ENCODE results near the gene ZNF536. TPM values are rescaled to one million over a fixed set of nuclear protein-coding genes. Genes with fewer than 3 reads are reported as not detected.
"Not testable (repeated sequence)": the region's sequence is repeated elsewhere in the genome, so short reads cannot be mapped to it uniquely, and the experiment has no call there.

The ZNF536 gene
- total and polyA plus RNA-seq, 7 donors, result 0.01 to 0.94 (median 0.20) TPM; not detected in 1

DNA sequence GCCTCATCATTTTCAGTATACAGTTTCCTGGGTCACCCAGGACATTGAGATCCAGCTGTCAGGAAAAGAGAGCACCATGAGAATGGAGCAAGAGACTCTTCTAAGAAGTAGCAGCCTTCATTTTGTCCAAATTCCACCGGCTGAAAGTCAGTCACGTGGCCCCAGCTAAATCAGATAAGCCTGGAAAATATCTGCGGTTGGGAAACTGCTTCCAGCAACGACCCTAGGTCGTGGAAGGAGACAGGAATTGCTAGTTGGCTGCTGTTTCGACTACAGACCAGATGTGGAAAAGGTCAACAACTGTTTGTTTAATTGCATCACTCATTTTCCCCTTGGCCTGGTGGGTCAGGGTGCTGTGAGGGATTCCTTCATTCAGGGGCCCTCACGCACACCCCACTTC lies 107.0 kb downstream of the ZNF536 start:
- H3K27me3 ChIP-seq (ENCODE audit: insufficient read depth in 3 of 3, low read length in 2 of 3), result no peaks in the 10 kb centered on the region
- no peak overlapping the region for H3K4me3 ChIP-seq
- no peak overlapping the region for H3K27ac ChIP-seq
- no peaks in the 10 kb centered on the region for H3K4me1 ChIP-seq
- intact Hi-C loops (cut with DNase I), result no loop called here
- 15 to 21% (median 20%) methylated on average over 7 of the region's 7 CpGs for WGBS, 3 donors
- ATAC-seq (no peak), DNase-seq (no peak)
- no peaks in the 10 kb centered on the region for H3K36me3 ChIP-seq (ENCODE audit: insufficient read depth in 1 of 2, low read depth in 1 of 2)
- TF ChIP-seq, protein P1, sequence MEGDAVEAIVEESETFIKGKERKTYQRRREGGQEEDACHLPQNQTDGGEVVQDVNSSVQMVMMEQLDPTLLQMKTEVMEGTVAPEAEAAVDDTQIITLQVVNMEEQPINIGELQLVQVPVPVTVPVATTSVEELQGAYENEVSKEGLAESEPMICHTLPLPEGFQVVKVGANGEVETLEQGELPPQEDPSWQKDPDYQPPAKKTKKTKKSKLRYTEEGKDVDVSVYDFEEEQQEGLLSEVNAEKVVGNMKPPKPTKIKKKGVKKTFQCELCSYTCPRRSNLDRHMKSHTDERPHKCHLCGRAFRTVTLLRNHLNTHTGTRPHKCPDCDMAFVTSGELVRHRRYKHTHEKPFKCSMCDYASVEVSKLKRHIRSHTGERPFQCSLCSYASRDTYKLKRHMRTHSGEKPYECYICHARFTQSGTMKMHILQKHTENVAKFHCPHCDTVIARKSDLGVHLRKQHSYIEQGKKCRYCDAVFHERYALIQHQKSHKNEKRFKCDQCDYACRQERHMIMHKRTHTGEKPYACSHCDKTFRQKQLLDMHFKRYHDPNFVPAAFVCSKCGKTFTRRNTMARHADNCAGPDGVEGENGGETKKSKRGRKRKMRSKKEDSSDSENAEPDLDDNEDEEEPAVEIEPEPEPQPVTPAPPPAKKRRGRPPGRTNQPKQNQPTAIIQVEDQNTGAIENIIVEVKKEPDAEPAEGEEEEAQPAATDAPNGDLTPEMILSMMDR (IDR thresholded peaks at IDR 0.05), result no peak
- H3K9me3 ChIP-seq, result no peaks in the 10 kb centered on the region

DNA sequence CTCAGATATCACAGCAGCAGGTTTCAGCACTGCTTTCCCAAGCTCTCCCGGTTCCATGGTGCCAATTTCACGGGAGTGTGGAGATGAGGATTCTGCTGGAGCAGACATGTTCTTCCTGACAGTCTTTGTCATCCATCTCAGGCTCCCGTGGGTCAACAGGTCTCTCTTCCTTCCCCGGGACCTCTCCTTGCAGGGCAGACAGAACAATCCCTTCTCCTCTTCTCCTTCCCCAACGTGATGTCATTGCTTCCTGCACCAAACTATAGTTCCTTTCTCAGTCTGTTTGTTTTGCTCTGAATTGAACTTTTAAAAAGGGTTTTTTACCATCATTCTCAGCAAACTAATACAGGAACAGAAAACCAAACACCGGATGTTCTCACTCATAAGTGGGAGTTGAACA lies 107.9 kb downstream of the ZNF536 start:
- no peaks in the 10 kb centered on the region for H3K4me1 ChIP-seq
- ATAC-seq (no peak), DNase-seq (no peak)
- WGBS, 3 donors, result 25 to 28% (median 27%) methylated on average over 6 of the region's 6 CpGs
- intact Hi-C loops (cut with DNase I), result no loop called here
- TF ChIP-seq, protein P1 (IDR thresholded peaks at IDR 0.05), result no peak
- no peaks in the 10 kb centered on the region for H3K9me3 ChIP-seq
- H3K4me3 ChIP-seq, result no peak overlapping the region
- H3K36me3 ChIP-seq (ENCODE audit: insufficient read depth in 1 of 2, low read depth in 1 of 2), result no peaks in the 10 kb centered on the region
- H3K27ac ChIP-seq, result no peak overlapping the region
- no peaks in the 10 kb centered on the region for H3K27me3 ChIP-seq (ENCODE audit: insufficient read depth in 3 of 3, low read length in 2 of 3)

DNA sequence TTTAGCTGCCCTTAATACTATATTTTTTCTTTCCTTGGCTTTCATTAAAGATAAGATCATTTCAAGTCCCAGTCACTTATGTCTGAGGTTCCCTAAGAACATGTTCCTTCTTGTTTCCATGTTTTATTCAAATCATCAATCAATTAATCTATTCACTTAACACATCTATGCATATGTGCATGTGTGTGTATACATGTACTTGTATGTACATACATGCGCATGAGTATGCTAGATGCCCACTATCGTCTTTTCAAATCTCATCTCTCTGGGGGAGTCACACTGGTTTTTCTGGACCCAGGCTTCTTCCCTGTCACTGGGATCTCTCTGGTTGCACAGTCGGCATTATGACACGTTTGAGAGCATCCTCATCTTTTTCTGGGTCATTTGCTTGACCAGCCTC lies 108.9 kb downstream of the ZNF536 start:
- intact Hi-C loops (cut with DNase I), result no loop called here
- 87 to 89% (median 89%) methylated on average over 4 of the region's 4 CpGs for WGBS, 3 donors
- DNase-seq, result no peak
- Histone ChIP-seq H3K9me3 (no peaks in the 10 kb centered on the region), H3K27ac (no peak overlapping the region), H3K4me3 (no peak overlapping the region), H3K4me1 (no peaks in the 10 kb centered on the region), H3K27me3 (ENCODE audit: insufficient read depth in 3 of 3, low read length in 2 of 3) (no peaks in the 10 kb centered on the region), H3K36me3 (ENCODE audit: insufficient read depth in 1 of 2, low read depth in 1 of 2) (no peaks in the 10 kb centered on the region)
- no peak for ATAC-seq
- TF ChIP-seq, protein P1 (IDR thresholded peaks at IDR 0.05), result no peak

DNA sequence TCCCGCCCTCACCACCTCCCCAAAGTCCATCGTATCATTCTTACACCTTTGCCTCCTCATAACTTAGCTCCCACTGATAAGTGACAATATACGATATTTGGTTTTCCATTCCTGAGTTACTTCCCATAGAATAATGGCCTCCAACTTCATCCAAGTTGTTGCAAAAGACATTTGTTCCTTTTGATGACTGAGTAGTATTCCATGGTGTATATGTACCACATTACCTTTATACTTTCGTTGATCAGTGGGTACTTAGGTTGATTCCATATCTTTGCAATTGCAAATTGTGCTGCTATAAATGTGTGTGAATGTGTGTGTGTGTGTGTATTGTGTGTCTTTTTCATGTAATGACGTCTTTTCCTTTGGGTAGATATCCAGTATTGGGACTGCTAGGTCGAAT lies 109.6 kb downstream of the ZNF536 start:
- 95 to 98% (median 96%) methylated on average over 6 of the region's 6 CpGs for WGBS, 3 donors
- Histone ChIP-seq H3K9me3 (no peaks in the 10 kb centered on the region), H3K27me3 (ENCODE audit: insufficient read depth in 3 of 3, low read length in 2 of 3) (no peaks in the 10 kb centered on the region), H3K27ac (no peak overlapping the region), H3K36me3 (ENCODE audit: insufficient read depth in 1 of 2, low read depth in 1 of 2) (no peaks in the 10 kb centered on the region), H3K4me3 (no peak overlapping the region), H3K4me1 (no peaks in the 10 kb centered on the region)
- TF ChIP-seq, protein P1 (IDR thresholded peaks at IDR 0.05), result no peak
- intact Hi-C loops (cut with DNase I), result no loop called here
- DNase-seq (no peak), ATAC-seq (no peak)

DNA sequence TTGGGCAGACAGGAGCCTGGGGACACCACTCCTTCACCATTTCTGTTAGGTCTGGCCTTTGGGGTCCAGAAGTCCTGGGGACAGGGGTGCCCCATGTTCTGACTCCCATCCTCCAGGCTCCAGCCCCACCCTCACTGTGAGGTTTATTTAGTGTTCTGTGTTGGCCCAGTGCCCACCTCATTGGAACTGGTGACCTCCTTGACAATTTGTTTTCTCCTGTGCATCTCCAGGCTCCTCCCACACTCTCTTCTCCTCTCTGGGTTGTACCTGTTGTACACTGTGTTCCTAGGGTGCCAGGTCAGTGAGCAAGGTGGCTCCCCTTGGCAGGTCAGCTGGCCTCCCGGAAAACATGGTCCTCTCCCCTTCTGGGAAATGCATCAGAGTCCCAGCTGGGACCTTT lies 110.8 kb downstream of the ZNF536 start:
- Histone ChIP-seq H3K9me3 (no peaks in the 10 kb centered on the region), H3K27ac (no peak overlapping the region), H3K4me3 (no peak overlapping the region), H3K27me3 (ENCODE audit: insufficient read depth in 3 of 3, low read length in 2 of 3) (no peaks in the 10 kb centered on the region), H3K4me1 (no peaks in the 10 kb centered on the region), H3K36me3 (ENCODE audit: insufficient read depth in 1 of 2, low read depth in 1 of 2) (no peaks in the 10 kb centered on the region)
- WGBS, 3 donors, result 72 to 74% (median 73%) methylated on average over 1 of the region's 1 CpG
- ATAC-seq, result no peak
- DNase-seq, result no peak
- TF ChIP-seq, protein P1 (IDR thresholded peaks at IDR 0.05), result no peak
- intact Hi-C loops (cut with DNase I), result no loop called here

DNA sequence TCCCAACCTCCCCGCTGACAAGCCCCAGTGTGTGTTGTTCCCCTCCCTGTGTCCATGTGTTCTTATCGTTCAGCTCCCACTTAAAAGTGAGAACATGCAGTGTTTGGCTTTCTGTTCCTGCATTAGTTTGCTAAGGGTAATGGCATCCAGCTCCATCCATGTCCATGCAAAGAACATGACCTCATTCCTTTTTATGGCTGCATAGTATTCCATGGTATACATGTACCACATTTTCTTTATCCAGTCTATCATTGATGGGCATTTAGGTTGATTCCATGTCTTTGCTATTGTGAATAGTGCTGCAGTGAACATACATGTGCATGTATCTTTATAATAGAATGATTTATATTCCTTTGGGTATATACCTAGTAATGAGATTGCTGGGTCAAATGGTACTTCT lies 114.1 kb downstream of the ZNF536 start:
- 94 to 97% (median 96%) methylated on average over 2 of the region's 2 CpGs for WGBS, 3 donors
- intact Hi-C loops (cut with DNase I); H3K4me1 ChIP-seq; H3K36me3 ChIP-seq (ENCODE audit: insufficient read depth in 1 of 2, low read depth in 1 of 2); ATAC-seq; H3K27me3 ChIP-seq (ENCODE audit: insufficient read depth in 3 of 3, low read length in 2 of 3); H3K9me3 ChIP-seq; H3K4me3 ChIP-seq; H3K27ac ChIP-seq; DNase-seq: not testable (repeated sequence)
